ENCODE measurements around the gene NLRP1.
"Not testable (repeated sequence)": the region's sequence is repeated elsewhere in the genome, so short reads cannot be mapped to it uniquely, and the experiment has no call there.

The NLRP1 gene

DNA sequence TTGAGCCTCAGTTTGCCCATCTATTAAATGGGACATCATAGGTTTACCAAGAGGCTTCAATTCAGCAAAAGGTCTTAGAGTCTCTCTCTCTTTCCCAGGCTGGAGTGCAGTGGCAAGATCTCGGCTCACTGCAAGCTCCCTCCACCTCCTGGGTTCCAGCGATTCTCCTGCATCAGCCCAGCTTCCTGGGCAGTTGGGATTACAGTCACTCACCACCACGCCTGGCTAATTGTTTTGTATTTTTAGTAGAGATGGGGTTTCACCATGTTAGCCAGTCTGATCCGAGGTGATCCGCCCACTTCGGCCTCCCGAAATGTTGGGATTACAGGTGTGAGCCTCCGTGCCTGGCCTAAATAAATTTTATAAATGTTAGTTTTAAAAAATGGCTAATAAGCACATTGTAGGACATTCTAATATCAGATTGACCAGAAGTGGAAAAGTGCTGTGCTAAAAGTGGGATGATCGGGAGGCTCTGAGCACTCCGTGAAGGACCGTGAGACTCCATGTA, 1.0 kb upstream of the NLRP1 start:
- DNase-seq (ENCODE audit: low read depth): no peak
- in situ Hi-C loops (cut with HindIII; ENCODE audit: low sequenced_read_pairs): no loop called here
- H3K4me3 ChIP-seq (ENCODE audit: low read depth, low read length): no peak overlapping the region
- no peak for TF ChIP-seq CTCF (IDR thresholded peaks at IDR 0.05; ENCODE audit: low read depth, low read length, missing control alignments)

- DNase-seq (ENCODE audit: low read depth): no peak
- in situ Hi-C loops (cut with HindIII; ENCODE audit: low sequenced_read_pairs): no loop called here
- peak overlapping the region; percentile 40 for H3K4me3 ChIP-seq (ENCODE audit: low read depth, low read length)
- no peak for TF ChIP-seq CTCF (IDR thresholded peaks at IDR 0.05; ENCODE audit: low read depth, low read length, missing control alignments)
Measured at GRCh38 chr17:5583426-5584382, 605 bp downstream of the NLRP1 start.

GRCh38 chr17:5582209-5583185, 1.8 kb downstream of the NLRP1 start:
- DNase-seq (ENCODE audit: low read depth): no peak
- in situ Hi-C loops (cut with HindIII; ENCODE audit: low sequenced_read_pairs): no loop called here

DNA sequence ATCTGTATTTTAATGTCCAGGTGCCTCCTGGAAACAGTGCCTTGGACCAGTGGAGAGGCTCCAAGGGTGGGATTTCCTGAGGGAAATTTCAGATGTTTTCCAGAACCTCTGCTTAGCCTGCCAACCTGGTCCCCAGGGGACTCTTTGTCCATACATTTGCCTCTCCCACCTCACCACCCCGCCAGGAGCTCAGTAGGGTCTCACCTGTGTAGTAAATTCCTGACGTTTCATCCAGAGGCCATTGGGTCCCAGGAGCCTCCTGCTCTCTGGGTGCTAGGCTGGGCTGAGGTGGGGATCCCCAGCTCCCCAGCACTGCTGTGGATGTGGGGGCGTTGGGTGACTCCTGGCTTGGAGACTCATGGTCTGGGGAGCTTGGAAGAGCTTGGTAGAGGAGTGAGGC, 2.7 kb downstream of the NLRP1 start:
- in situ Hi-C loops (cut with HindIII; ENCODE audit: low sequenced_read_pairs): no loop called here
- DNase-seq (ENCODE audit: low read depth): no peak
- no peak for TF ChIP-seq CTCF (IDR thresholded peaks at IDR 0.05; ENCODE audit: low read depth, low read length, missing control alignments)

More at GRCh38 chr17:5582209-5583185, 1.8 kb downstream of the NLRP1 start:
- H3K4me3 ChIP-seq (ENCODE audit: low read depth, low read length): no peak overlapping the region
- no peak for TF ChIP-seq CTCF (IDR thresholded peaks at IDR 0.05; ENCODE audit: low read depth, low read length, missing control alignments)

GRCh38 chr17:5580969-5581368, 3.3 kb downstream of the NLRP1 start:
- in situ Hi-C loops (cut with HindIII; ENCODE audit: low sequenced_read_pairs): no loop called here
- no peak overlapping the region for H3K4me3 ChIP-seq (ENCODE audit: low read depth, low read length)
- TF ChIP-seq CTCF (IDR thresholded peaks at IDR 0.05; ENCODE audit: low read depth, low read length, missing control alignments): no peak
- no peak for DNase-seq (ENCODE audit: low read depth)

More for the DNA sequence above, 2.7 kb downstream of the NLRP1 start:
- no peak overlapping the region for H3K4me3 ChIP-seq (ENCODE audit: low read depth, low read length)

DNA sequence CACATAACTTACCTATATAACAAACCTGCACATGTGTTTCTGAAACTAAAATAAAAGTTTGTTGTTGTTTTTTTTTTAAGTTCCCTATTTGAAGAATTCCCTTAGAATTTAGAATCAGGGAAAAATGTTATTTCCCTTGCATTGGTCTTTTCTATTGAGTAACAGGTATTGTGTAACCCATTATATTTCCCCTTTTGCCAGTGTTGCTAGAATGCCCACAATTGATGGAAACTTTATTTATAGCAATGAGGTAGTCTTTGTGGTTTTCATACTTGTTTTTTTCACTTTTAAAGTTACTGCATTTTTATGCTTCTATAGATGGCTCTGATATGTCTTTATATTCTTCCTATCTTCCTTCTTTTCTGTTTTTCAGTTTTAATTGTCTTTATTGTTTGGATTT, 3.9 kb downstream of the NLRP1 start:
- in situ Hi-C loops (cut with HindIII; ENCODE audit: low sequenced_read_pairs): no loop called here
- no peak overlapping the region for H3K4me3 ChIP-seq (ENCODE audit: low read depth, low read length)
- DNase-seq (ENCODE audit: low read depth): no peak
- TF ChIP-seq CTCF (IDR thresholded peaks at IDR 0.05; ENCODE audit: low read depth, low read length, missing control alignments): no peak

DNA sequence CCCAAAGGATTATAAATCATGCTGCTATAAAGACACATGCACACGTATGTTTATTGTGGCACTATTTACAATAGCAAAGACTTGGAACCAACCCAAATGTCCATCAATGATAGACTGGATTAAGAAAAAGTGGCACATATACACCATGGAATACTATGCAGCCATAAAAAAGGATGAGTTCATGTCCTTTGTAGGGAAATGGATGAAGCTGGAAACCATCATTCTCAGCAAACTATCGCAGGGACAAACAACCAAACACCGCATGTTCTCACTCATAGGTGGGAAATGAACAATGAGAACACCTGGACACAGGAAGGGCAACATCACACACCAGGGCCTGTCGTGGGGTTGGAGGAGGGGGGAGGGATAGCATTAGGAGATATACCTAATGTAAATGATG, 5.5 kb downstream of the NLRP1 start:
- in situ Hi-C loops (cut with HindIII; ENCODE audit: low sequenced_read_pairs); DNase-seq (ENCODE audit: low read depth); H3K4me3 ChIP-seq (ENCODE audit: low read depth, low read length): not testable (repeated sequence)

- in situ Hi-C loops (cut with HindIII; ENCODE audit: low sequenced_read_pairs); H3K4me3 ChIP-seq (ENCODE audit: low read depth, low read length); DNase-seq (ENCODE audit: low read depth): not testable (repeated sequence)
Measured at GRCh38 chr17:5573017-5573416, 11.3 kb downstream of the NLRP1 start.
